ENCODE results near the gene SERINC1.
"Not testable (repeated sequence)": the region's sequence is repeated elsewhere in the genome, so short reads cannot be mapped to it uniquely, and the experiment has no call there.

SERINC1 gene

GRCh38 chr6:122471107-122472021 is at the start of gene SERINC1:
Gene SERINC1, minus strand, starts transcription at chr6:122471807. Its CDS starts 70 bp downstream, at chr6:122471737.
- DNase-seq (ENCODE audit: extremely low read depth, low read depth) = peak; percentile 89
- no peak for TF ChIP-seq CTCF (IDR thresholded peaks at IDR 0.05; ENCODE audit: low read depth, low read length)

GRCh38 chr6:122511193-122511924 is 39.8 kb upstream of the SERINC1 start:
- TF ChIP-seq CTCF (IDR thresholded peaks at IDR 0.05; ENCODE audit: low read depth, low read length) = no peak
- DNase-seq (ENCODE audit: extremely low read depth, low read depth) = no peak

- DNase-seq (ENCODE audit: extremely low read depth, low read depth) = not testable (repeated sequence)
Measured at GRCh38 chr6:122505170-122505569, 33.6 kb upstream of the SERINC1 start.

GRCh38 chr6:122501475-122501874 is 29.9 kb upstream of the SERINC1 start:
- DNase-seq (ENCODE audit: extremely low read depth, low read depth) = no peak
- TF ChIP-seq CTCF (IDR thresholded peaks at IDR 0.05; ENCODE audit: low read depth, low read length) = no peak

GRCh38 chr6:122495612-122496011 is 24.0 kb upstream of the SERINC1 start:
- no peak for DNase-seq (ENCODE audit: extremely low read depth, low read depth)
- TF ChIP-seq CTCF (IDR thresholded peaks at IDR 0.05; ENCODE audit: low read depth, low read length) = no peak

GRCh38 chr6:122494665-122495272 is 23.2 kb upstream of the SERINC1 start:
- no peak for DNase-seq (ENCODE audit: extremely low read depth, low read depth)
- no peak for TF ChIP-seq CTCF (IDR thresholded peaks at IDR 0.05; ENCODE audit: low read depth, low read length)

GRCh38 chr6:122491919-122492555 is 20.4 kb upstream of the SERINC1 start:
- no peak for DNase-seq (ENCODE audit: extremely low read depth, low read depth)
- peak; percentile 98 for TF ChIP-seq CTCF (IDR thresholded peaks at IDR 0.05; ENCODE audit: low read depth, low read length)
